Esophagus squamous epithelium (tissue), 4 donors: ENCODE measurements around the gene CNDP2.

ENCODE experiments used
- POLR2A ChIP-seq, 4 donors: fragments of 450-650 bp; IDR thresholded peaks; one replicate each; pipeline ENCODE4 v1.6.1; 2017; ENCODE audit warnings: antibody characterized with exemption in 4 of 4, mild to moderate bottlenecking in 4 of 4, moderate library complexity in 3 of 4
- TF ChIP-seq, protein P1 (sequence below), 6 experiments: fragments of 450-650 bp in 4 of 6; fragments of 200-600 bp in 2 of 6; sonication (generic) in 2 of 6; IDR thresholded peaks; one replicate each; pipeline ENCODE4 v1.5.1; 2016 to 2019; ENCODE audit warnings: antibody characterized with exemption in 6 of 6, mild to moderate bottlenecking in 4 of 6, moderate library complexity in 4 of 6

DNA sequence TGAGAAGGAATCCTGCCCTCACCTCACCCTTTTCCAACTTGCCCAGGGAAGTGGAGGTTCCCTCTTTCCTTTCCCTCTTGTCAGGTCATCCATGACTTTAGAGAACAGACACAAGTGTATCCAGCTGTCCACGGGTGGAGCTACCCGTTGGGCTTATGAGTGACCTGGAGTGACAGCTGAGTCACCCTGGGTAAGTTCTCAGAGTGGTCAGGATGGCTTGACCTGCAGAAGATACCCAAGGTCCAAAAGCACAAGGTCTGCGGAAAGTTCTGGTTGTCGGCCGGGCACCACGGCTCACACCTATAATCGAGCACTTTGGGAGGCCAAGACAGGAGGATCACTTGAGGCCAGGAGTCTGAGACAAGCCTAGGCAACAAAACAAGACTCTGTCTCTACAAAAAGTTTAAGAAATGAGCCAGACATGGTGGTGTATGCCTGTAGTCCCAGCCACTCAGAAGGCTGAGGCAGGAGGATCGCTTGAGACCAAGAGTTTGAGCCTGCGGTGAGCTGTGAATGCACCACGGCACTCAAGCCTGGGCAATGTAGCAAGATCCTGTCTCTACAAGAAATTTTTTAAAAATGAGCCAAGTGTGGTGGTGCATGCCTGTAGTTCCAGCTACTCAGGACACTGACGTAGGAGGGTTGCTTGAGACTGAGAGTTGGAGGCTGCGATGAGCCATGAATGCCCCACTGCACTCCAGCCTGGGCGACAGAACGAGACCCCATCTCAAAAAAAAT is 24.1 kb downstream of the CNDP2 start:
- TF ChIP-seq POLR2A (IDR thresholded peaks at IDR 0.05) = no peak
- TF ChIP-seq, protein P1, sequence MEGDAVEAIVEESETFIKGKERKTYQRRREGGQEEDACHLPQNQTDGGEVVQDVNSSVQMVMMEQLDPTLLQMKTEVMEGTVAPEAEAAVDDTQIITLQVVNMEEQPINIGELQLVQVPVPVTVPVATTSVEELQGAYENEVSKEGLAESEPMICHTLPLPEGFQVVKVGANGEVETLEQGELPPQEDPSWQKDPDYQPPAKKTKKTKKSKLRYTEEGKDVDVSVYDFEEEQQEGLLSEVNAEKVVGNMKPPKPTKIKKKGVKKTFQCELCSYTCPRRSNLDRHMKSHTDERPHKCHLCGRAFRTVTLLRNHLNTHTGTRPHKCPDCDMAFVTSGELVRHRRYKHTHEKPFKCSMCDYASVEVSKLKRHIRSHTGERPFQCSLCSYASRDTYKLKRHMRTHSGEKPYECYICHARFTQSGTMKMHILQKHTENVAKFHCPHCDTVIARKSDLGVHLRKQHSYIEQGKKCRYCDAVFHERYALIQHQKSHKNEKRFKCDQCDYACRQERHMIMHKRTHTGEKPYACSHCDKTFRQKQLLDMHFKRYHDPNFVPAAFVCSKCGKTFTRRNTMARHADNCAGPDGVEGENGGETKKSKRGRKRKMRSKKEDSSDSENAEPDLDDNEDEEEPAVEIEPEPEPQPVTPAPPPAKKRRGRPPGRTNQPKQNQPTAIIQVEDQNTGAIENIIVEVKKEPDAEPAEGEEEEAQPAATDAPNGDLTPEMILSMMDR (IDR thresholded peaks at IDR 0.05) = no peak
